GM19025 (cell line): ENCODE data around the gene IFITM10.
"Not testable (repeated sequence)": the region's sequence is repeated elsewhere in the genome, so short reads cannot be mapped to it uniquely, and the experiment has no call there.

Source experiments
- ATAC-seq: cut with Tn5 transposase; IDR thresholded peaks from one replicate; pipeline ENCODE4 v1.9.1; 2021; ENCODE audit warnings: mild to moderate bottlenecking, low read depth, moderate library complexity; ENCODE audit not compliant: unreplicated experiment

IFITM10 gene

DNA sequence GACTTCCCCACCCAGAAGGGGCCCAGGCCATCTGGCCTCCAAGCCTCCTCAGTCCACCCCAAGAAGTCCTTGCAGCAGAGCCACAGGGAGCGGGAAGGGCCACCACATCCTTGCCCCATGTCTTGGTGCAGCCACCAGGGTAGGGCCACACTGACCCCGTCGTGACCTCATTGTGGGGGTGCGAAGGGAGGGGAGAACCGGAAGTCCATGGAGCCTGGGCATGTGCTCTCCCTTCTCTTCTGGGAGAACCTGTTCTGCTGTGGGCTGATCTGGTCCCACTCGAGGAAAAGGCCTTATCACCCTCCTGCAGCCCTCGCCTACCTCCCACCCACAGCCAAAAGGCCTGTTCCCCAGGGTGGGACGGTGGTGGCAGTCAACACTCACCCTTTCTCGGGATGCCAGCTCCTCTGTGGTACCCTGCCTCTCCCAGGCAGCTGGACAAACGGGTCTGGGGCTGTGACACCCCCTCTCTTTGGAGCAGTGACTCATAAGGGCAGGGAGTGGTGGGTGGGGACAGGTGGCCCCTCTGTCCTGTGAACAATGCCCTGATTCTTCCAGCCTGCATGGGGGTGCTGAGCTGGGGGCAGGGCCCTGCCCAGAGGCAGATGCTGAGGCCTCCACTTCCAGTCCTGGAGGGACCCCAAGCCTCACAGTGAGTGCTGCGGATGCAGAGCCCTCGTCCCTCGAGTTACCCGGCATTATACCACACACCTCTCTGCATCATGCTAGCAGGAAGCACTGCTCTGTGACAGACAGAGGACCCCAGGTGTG lies 27.9 kb upstream of the IFITM10 start:
- ATAC-seq: no peak

DNA sequence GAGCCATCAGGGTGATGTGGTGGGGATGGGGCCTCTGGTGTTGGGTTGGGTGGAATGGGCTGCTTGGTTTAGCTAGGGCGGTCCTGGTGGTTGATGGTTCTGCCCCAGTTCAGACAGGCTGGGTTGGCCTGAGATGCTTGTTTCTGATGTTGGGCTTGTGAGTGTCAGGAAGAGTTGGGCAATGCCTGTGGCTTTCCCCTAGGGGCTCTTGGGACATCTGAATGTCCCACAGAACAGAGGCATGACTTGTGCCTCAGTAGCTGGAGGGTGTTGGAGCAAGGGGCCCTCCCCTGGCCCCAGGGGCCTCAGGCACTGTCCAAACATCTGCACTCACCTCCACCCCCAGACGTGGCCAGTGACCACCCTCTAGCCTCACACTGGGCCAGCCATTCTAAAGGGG lies 27.3 kb upstream of the IFITM10 start:
- no peak for ATAC-seq

DNA sequence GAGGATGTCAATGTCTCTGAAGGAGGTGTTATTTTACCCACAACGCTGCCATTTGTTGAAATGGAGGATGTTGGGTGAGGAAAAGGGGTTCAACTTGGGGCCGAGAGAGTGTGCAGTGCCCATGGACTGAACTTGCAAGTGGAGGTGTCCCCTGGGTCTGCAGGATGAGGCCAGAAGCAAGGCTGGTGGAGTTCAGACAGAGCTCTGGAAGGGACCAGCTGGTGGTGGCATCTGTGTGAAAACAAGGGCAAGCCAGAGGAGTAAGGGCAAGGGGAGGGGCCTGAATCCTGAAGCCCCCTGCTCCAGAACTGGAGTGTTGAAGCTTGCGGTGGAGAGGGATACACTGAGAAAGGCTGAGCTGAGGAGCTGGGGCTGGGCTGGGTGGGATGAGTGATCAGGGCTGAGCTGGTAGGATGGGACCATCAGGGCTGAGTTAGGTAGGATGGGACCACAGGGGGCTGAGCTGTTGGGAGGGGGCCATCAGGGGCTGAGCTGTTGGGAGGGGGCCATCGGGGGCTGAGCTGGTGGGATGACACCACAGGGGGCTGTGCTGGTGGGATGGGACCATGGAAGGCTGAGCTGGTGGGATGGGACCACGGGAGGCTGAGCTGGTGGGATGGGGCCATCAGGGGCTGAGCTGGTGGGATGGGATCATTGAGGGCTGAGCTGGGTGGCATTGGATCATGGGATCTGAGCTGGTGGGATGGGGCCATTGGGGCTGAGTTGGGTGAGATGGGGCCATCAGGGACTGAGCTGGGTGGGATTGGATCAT lies 26.7 kb upstream of the IFITM10 start:
- ATAC-seq: no peak

DNA sequence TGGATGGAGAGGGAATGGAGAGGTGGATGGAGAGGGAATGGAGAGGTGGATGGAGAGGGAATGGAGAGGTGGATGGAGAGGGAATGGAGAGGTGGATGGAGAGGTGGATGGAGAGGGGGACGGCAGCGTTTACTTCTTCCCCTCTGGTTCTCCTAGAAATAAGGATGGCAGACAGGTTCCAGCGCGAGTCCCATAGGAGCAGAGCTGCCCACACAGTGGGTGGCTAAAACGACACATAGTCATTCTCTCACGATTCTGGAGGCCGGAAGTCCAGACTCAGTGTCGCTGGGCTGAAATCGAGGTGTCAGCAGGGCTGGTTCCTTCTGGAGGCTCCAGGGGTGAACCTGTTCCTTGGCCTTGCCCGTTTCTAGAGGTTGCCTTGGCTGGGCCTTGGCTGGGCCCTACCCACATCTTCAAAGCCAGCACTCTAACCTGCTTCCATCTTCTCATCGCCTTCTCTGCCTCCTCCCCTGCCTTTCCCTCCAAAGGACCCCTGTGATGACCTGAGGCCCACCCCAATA lies 26.0 kb upstream of the IFITM10 start:
- ATAC-seq: no peak

DNA sequence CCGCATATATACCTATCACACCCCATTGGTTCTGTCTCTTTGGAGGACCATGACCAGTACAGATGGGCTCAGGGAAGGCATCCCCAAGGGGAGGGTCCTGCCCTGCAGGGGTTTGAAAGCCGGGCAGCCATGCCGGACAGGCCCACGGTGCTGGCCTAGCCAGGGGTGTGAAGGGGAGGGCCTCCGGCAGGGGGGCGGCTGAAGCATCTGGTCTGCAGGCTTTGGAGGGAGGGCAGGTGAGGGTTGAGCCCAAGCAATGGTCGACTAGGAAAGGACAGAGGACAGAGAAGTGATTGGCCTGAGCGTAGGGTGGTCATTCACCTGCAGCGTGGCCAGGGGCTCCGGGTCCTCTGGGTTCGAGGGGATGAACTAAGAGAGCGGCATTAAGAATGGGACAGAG lies 24.5 kb upstream of the IFITM10 start:
- ATAC-seq: no peak

DNA sequence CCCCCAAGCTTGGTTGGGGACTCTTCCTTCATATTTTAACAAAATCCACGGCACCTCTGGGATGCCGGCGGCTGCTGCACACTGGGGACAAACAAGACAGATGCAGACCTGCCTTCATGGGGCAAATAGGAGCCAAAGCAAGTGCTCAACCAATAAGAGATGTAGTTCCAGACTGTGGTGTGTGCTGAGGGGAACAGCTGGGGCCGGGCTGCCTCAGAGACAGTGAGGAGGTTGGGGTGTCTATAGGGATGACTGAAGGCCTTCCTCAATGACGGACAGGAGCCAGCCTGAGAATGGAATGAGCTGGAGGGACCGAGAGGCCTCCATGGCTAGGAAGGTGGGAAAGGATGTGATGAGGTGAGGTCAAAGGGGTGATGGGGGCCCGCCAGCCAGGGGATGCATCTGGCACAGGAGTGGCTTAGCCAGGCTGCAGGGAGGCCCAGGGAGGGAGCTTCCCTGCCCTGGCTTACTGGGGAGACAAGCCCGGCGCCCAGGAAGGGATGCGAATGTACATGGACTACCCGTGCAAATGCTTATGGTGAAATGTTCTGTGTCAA lies 23.7 kb upstream of the IFITM10 start:
- no peak for ATAC-seq

DNA sequence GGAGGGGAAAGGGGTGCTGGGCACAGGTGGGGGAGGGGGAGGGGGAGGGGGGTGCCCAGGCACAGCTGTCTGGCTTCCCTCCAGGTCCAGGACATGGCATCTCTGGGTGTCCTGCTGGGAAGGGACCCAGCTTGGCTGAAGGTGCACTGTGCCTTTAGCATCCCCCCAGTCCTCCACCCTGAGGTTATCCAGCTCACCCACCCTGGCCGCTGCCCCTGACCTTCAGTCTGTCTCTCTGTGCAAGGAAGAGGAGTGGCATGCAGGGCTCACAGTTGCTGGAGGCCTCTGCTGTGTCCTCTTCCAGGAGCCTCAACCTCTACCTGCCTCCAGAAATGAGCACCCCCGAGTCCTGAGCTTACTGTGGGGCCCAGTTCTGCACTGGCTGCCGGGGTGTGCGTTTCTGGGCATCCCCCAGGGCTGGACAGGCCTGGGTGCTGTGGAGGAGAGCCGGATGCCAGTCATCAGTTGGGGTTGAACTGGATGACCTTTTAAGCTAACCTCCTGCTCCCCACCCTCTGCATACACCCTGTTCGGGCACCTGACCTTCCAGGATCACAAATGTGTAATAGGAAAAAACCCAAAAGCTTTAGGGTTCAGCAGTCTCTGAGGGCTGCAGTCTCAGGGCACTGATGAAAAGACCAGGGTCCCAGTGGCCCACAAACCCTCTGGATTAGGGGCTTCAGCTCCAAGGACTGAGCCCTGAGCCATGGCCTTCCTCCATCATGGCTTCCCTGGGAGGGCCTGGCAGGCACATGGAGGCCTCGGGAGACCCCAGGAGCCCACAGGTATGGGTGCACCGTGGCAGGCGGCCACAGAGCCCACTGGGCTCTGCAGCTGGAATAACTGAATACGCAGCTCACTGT lies 23.0 kb upstream of the IFITM10 start:
- ATAC-seq: no peak

DNA sequence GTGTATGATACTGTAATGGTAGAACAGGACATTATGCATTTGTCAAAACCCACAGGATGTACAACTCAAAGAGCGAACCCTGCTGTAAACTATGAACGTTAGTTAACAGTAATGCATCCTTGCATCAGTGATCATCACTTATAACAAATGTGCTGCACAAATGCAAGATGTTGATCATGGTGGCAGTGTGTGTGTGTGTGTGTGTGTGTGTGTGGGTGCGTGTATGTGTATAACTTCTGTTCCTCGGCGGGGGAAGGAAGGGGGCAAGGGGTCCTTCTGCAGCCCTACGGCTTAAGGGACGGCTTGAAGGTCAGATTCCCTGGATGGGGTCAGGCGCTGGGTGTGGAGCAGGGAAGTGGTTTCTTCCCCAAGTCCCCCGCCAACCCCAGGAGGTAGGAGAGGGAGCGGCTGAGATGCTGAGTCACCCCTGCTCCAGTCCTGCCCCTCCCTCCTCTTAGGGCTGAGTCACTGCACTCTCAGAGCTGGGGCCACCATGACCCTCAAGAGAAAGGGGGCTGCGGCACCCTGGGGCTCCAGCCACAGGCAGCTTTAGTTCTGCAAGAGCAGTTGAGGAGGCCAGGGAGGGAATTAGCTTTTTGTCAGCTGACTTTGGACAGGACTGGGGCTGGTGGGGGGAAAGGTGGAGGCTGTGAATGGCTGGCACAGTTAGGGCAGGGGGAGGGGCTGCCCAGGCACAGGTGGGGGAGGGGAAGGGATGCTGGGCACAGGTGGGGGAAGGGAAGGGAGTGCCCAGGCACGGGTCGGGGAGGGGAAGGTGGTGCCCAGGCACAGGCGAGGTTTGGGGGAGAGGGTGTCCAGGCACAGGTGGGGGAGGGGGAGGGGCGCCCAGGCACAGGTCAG lies 22.1 kb upstream of the IFITM10 start:
- no peak for ATAC-seq

DNA sequence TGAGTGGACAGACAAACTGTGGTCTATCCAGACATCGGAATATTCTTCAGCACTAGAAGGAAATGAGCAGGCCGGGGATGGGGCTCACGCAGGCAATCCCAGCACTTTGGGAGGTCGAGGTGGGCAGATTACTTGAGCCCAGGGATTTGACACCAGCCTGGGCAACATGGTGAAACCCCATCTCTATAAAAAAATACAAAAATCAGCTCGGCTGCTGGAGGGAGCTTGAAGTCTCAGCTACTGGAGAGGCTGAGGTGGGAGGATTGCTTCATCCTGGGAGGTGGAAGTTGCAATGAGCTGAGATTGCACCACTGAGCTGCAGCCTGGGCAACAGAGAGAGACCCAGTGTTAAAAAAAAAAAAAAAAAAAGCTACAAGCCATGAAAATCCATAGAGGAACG lies 21.3 kb upstream of the IFITM10 start:
- ATAC-seq: no peak

DNA sequence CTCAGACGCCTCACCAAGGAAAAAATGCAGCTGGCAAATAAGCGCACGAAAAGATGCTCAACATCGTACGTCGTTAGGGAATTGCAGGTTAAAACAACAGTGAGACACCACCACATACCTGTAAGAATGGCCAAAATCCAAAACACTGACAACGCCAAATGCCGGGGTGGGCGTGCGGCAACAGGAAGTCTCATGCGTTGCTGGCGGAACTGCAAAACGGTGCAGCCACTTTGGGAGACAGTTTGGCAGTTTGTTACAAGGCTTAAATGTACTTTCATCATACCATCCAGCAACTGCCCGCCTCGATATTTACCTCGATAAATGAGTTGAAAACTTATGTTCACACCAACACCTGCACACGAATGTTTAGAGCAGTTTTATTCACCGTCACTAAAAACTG lies 20.9 kb upstream of the IFITM10 start:
- no peak for ATAC-seq

DNA sequence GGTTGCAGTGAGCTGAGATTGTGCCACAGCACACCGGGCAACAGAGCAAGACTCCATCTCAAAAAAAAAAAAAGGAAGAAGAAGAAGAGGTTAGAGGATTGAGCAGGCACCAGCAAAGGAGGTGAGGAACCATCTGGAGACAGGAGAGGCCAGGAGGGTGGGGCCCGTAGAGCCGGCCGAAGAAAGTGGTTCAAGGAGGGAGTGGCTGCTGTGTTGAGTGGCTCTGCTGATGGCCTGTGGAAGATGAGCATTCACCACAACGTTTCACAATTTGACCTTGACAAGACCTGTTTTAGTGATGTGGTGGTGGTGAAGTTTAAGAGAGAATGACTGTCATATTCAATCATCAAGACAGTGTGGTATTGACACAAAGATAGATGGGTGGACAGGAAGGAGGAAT lies 20.1 kb upstream of the IFITM10 start:
- no peak for ATAC-seq

DNA sequence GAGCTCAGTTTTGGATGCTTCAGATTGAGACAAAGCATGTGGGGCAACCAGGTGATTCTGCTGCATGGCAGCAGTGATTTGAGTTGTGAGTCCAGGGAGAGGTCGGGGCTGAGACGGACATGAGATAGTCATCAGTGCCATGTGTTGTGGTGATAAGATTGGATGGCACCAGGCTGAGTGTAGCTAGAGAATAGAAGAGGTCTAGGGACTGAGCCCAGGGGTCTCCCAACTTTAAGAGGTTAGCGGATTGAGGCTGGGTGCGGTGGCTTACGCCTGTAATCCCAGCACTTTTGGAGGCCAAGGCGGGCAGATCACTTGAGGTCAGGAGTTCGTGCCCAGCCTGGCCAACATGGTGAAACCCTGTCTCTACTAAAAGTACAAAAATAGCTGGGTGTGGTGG lies 19.7 kb upstream of the IFITM10 start:
- ATAC-seq: no peak

DNA sequence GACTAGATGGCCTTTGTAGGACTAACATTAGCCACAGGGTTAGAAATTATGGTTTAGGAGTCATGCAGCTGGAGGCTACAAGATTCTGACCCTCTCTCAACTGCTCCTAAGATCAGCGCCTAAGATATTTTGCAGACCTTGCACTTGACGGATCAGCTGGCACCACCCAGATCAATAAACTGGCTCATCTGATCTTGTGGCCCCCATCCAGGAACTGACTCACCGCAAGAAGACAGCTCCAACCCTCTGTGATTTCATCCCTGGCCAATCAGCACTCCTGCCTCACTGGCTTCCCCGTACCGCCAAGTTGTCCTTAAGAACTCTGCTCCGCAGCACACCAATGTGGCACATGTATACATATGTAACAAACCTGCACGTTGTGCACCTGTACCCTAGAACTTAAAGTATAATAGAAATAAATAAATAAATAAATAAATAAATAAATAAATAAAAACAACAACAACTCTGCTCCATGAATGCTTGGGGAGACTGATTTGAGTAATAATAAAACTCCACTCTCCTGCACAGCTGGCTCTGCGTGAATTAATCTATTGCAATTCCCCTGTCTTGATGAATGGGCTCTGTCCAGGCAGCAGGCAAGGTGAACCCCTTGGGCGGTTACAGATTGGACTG lies 19.0 kb upstream of the IFITM10 start:
- ATAC-seq: not testable (repeated sequence)

DNA sequence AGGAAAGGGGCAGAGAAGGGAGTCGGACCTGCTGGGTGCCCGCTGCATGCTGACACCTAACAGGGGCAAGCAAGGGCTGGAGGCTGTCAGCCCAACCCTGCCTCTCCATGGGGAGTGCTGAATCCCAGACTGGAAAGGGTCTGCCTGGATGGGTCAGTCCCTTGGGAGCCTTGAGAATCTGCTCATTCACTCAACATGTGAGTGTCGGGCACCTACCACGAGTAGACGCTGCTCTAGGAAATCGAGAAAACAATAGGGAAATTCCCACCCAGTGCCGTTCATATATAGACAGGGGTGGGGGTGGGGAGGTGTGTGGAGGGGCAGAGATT lies 17.7 kb upstream of the IFITM10 start:
- ATAC-seq: no peak

DNA sequence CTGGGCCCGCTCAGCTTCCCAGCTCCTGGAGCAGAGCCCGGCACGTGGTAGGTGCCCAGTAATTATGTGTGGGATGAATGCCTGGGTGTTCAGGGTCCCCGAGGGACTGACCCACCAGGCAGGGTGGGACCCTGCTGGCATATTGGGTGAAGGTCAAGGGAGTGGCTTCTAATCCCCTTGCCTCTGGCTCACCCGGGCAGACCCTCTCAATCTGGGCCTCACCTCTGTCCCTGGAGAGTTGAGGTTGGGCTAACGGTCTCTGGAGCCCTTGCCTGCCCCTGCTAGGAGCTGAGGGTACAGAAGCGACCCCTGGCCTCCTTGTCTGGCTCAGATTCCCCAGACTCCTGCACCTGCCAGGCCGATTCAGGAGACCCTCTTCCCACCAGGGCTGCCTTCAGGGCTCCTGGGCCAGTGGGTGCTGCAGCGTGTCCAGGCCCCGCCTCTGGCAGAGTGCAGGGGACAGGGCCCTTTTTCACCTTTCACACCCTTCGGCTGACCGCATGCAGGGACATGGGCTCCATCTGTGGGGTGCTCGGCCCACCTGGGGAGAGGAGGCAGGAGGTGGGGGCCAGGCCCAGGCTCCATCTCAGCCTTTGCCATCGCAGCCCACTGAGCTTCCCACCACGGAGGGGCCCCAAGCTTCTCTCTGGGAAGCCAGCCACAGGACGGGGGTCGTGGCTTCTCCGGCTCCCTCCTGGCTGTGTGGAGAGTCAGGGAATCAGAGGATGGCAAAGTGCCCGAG lies 17.2 kb upstream of the IFITM10 start:
- ATAC-seq: no peak

DNA sequence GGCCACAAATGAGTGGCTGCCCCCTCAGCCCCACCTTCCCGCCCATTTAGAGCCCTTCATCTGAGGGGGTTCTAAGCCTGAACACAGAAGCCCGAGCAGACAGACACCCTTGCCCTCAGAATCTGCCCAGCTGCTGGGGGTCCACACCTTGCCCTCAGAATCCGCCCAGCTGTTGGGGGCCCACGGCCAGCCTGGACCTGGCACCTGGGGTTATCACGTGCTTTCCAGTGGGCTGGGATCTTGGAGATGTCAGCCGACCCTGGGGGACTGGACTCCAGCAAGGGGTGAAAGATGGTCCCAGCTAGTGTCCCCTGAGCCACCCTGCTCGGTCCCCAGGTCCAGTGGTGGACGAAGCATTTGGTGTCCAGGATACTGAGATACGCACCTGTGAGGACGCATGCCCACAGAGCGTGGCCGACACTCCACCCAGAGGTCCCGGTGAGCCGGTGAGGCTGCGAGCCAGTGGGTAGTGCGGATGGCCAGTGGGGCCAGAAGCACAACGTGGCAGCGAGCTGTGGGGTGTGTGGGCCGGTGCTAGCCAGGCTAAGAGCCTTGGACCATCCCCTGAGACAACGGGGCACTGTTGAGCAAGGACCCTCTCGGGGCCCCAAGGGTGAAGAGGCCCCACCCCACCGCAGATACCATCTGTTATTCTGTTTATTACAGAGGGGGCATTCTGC lies 16.5 kb upstream of the IFITM10 start:
- ATAC-seq: no peak

DNA sequence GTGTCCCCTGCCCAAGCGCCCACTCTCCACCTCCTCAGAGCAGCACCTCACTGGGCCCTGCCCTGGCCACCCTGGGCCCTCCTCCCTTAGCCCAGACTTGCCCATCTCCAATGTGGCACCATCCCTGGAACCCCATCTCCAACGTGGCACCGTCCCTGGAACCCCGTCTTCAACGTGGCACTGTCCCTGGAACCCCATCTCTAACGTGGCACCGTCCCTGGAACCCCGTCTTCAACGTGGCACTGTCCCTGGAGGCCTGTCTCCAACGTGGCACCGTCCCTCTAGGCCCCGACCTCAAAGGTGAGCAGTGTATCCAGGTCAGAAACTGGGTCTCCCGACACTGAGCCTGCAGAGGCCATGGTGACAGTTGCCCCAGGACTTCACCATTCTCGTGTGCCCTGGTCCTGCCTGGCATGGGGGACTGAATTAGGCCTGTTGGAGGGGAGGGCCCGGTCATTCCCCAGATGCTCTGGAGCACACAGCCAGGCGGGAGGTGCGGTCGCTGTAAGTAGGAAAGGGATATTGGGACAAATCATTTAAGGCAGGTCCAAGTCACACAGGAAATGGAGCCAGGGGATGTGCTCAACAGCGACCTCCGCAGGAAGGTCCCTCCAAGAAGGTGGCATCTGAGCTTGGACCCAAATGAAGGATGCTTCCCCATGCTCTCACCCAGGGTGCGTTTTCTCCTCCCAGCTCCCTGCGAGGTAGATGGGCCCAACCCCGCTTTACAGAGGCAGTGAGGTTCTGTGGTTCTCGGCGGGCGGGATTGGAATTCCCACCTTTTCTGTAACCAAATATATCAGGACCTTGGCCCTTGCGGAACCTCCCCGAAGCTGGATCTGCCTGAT lies 15.7 kb upstream of the IFITM10 start:
- no peak for ATAC-seq
